ENCODE results near the gene WDR88.

GRCh38 chr19:33171916-33172359, 40.0 kb downstream of the WDR88 start:
- TF ChIP-seq CTCF (IDR thresholded peaks at IDR 0.05; ENCODE audit: poor library complexity, severe bottlenecking): no peak
- TF ChIP-seq EP300 (conservative IDR thresholded peaks at IDR 0.05; ENCODE audit: poor library complexity, severe bottlenecking): no peak
- TF ChIP-seq POLR2AphosphoS5 (IDR thresholded peaks at IDR 0.05): no peak
- no peak for TF ChIP-seq REST (IDR thresholded peaks at IDR 0.05; ENCODE audit: borderline replicate concordance)
- TF ChIP-seq EZH2 (IDR thresholded peaks at IDR 0.05; ENCODE audit: borderline replicate concordance, insufficient read depth, low read length, poor library complexity, severe bottlenecking): no peak
- TF ChIP-seq TAF1 (IDR thresholded peaks at IDR 0.05; ENCODE audit: low read depth): no peak
